K562 (cell line): ENCODE data around the gene CDC14B. TPM values are rescaled to one million over a fixed set of nuclear protein-coding genes. Genes with fewer than 3 reads are reported as not detected.

Experiments
- CXXC5 ChIP-seq: fragments of 250-450 bp; sonication (Bioruptor Pico); IDR thresholded peaks from 2 replicates; pipeline ENCODE4 v1.8.0; 2022; ENCODE audit warnings: inconsistent platforms, mild to moderate bottlenecking, moderate library complexity
- GABPA ChIP-seq: fragments of 200-800 bp; sonication (Bioruptor generic); conservative IDR thresholded peaks from 2 replicates; pipeline ENCODE4 v1.6.1; 2016; ENCODE audit warnings: low read depth, missing genetic modification characterization, missing compliant biosample characterization
- HDAC6 ChIP-seq: IDR thresholded peaks from 2 replicates; pipeline ENCODE4 v1.6.1; 2012; ENCODE audit warnings: low read depth, mild to moderate bottlenecking, control low read depth, inconsistent platforms, low read length, moderate library complexity
- PHF8 ChIP-seq: fragments of 200-600 bp; sonication (generic); IDR thresholded peaks from 2 replicates; pipeline ENCODE4 v1.6.1; 2012; ENCODE audit warnings: mixed run types, mild to moderate bottlenecking, inconsistent platforms, low read length, moderate library complexity, borderline replicate concordance
- SMARCE1 ChIP-seq: fragments of 450-650 bp; IDR thresholded peaks from 2 replicates; pipeline ENCODE4 v1.7.1; 2016; ENCODE audit warnings: mild to moderate bottlenecking
- ZBTB5 ChIP-seq: fragments of 450-650 bp; IDR thresholded peaks from 2 replicates; pipeline ENCODE4 v1.6.1; 2017; ENCODE audit warnings: antibody characterized with exemption
- ZNF431 ChIP-seq: sonication (generic); formaldehyde crosslinking; IDR thresholded peaks from 2 replicates; pipeline ENCODE4 v1.8.0; 2022; ENCODE audit warnings: mild to moderate bottlenecking, missing genetic modification reagents
- polyA plus RNA-seq, 8 experiments: library from polyadenylated mRNA; depleted of rRNA in 4 of 8; stranded (reverse) in 5 of 8; unstranded in 3 of 8; fragments of >200 nt; fragmentation: Nextera tagmentation in 2 of 8; fragmentation: Illumina TruSeq in 1 of 8; extraction: Ambion mirVana in 2 of 8; extraction: Trizol in 1 of 8; gene quantifications; 2 replicates each; pipeline versions ENCODE4 v1.2.1 to v1.2.3, GENCODE V29; 2011 to 2014; ENCODE audit warnings: inconsistent platforms in 1 of 8, missing spikeins in 1 of 8
- total RNA-seq, 7 experiments: library from RNA; depleted of rRNA in 6 of 7; stranded (reverse); fragments of >200 nt in 6 of 7; fragmentation: Illumina TruSeq in 2 of 7; extraction: Trizol in 2 of 7; gene quantifications; 2 replicates each; pipeline versions ENCODE4 v1.2.1 to v1.2.3, GENCODE V29; 2011 to 2021; ENCODE audit warnings: low replicate concordance in 1 of 7
- TF ChIP-seq, protein P1 (sequence below): IDR thresholded peaks from 3 replicates; pipeline ENCODE4 v1.6.1; 2011; ENCODE audit warnings: borderline replicate concordance, mild to moderate bottlenecking, moderate library complexity; ENCODE audit not compliant: insufficient read length; ENCODE audit errors: extremely low read depth

The CDC14B gene
- total and polyA plus RNA-seq, 9 of the 15 experiments (the other 6 are each of a cell fraction or from before 2014, with no cell fraction given): 1.4 to 6.0 (median 3.8) TPM

GRCh38 chr9:96655198-96655851 is 35.7 kb upstream of the CDC14B start, which contains the start of gene PRXL2C (continued):
- TF ChIP-seq, protein P1, sequence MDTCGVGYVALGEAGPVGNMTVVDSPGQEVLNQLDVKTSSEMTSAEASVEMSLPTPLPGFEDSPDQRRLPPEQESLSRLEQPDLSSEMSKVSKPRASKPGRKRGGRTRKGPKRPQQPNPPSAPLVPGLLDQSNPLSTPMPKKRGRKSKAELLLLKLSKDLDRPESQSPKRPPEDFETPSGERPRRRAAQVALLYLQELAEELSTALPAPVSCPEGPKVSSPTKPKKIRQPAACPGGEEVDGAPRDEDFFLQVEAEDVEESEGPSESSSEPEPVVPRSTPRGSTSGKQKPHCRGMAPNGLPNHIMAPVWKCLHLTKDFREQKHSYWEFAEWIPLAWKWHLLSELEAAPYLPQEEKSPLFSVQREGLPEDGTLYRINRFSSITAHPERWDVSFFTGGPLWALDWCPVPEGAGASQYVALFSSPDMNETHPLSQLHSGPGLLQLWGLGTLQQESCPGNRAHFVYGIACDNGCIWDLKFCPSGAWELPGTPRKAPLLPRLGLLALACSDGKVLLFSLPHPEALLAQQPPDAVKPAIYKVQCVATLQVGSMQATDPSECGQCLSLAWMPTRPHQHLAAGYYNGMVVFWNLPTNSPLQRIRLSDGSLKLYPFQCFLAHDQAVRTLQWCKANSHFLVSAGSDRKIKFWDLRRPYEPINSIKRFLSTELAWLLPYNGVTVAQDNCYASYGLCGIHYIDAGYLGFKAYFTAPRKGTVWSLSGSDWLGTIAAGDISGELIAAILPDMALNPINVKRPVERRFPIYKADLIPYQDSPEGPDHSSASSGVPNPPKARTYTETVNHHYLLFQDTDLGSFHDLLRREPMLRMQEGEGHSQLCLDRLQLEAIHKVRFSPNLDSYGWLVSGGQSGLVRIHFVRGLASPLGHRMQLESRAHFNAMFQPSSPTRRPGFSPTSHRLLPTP: peak; percentile 72
- TF ChIP-seq GABPA (tag): peak; percentile 37
- TF ChIP-seq ZNF431: peak; percentile 99
- no peak for TF ChIP-seq ZBTB5
- peak; percentile 67; the same call in 1 of the 2 replicates for TF ChIP-seq CXXC5 (CRISPR knock-in tag)
- TF ChIP-seq SMARCE1: peak; percentile 59
- no peak for TF ChIP-seq HDAC6
- TF ChIP-seq PHF8: peak; percentile 54; the same call in 1 of the 2 replicates
